NCI-H2196 treated with DMSO at 0.1 percent for 48 hours (cell line): ENCODE measurements around the gene CCL21.
A peak's percentile ranks its signal among the peaks of the same experiment; 100 is the strongest.

Experiments
- DNase-seq: peaks from one replicate; lab custom pipeline; 2025; ENCODE audit not compliant: unreplicated experiment; lab: John Stamatoyannopoulos, UW

Gene CCL21

DNA sequence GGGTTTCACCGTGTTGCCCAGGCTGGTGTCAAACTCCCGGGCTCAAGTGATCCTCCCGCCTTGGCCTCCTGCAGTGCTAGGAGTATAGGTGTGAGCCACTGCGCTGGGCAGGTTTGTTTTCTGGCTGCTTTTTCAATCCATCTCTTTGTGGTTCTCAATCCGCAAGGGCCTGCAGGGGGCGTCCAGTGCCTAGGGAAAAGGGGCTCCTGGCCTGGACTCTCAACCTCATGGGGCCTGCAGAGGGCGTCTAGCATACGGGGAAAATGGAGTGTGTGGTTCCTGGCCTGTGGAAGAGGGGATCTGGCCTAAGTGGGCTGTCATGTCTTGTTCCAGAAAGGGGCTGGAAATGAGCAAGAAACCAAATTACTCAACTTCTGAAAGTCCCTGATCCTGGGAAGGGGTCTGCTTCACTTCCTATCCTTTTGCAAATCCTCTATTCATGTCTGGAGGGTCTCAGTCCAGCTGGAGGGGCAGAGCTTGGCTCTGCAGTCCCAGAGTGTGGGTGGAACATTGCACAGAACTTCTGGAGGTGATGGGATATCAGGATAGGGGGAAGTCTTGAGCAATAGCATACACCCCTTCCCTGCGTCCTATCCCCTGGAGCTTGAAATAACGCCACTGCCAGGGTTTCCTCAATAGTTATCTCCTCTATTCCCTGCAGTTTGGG is 34.8 kb downstream of the CCL21 start:
- peak; percentile 45 for DNase-seq

DNA sequence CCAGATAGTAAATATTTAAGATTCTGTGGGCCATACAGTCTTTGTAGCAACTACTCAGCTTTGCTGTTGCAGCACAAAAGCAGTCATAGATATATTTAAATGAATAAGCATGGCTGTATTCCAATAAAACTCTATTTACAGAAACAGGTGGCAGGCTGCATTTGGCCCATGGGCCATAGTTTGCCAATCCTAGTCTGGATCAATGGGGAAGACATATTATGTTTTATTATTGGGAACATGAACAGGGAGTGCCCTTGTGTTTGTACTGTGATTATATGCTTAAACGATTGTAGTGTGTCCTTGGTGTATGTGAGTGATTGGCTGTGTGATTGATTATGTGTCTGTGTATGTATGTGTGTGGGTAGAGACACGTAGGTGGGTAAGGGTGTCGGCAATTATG is 35.5 kb downstream of the CCL21 start:
- no peak for DNase-seq

DNA sequence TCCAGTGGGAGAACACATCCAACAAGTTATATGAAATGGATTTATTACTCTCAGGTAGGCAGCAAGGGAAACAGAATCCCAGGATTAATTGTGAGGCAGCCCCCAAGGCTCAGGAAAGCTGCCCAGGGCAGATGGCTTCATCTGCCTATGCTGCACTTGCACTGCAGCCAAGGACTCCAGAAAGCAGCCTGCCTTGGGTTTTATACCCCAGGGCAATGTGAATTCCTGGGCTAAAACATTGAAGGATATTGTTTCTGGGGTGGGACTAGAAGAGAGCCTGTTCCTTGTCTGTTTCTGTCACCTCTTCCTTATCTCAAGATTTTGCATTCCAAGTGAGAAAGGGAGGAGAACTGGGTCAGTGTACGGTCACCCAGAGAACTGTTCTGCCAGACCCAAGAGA is 38.6 kb downstream of the CCL21 start:
- no peak for DNase-seq

DNA sequence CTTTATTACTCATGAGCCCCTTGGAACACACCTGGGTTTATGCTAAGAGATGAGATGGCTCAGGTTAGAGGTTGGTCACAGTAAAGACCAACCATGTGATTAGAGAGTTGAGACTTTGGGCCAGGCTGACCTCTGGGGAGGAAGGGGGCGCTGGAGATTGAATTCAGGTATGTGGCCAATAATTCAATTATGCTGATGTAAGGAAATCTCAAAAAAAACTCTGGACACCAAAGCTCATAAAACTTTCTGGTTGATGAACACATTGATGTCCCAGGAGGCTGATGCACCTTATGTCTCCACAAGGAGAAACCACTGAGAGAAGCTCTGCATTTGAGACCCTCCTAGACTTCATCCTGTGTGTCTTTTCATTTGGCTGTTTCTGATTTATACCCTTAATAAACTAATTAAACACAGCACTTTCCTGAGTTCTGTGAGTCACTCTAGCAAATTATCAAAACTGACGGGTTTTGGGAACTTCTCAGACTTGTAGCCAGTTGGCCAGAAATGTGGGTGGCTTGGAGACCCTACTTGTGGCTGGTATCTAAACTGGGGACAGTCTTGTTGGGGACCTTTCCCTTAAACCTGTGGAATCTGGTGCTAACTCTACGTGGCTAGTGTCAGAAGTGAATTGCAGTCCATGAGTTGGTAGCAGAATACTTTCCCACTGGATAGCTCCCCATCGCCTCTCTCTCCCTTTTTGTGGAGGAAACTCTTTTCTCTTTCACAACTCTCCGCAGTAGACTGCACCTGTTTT is 40.0 kb downstream of the CCL21 start:
- DNase-seq: no peak

DNA sequence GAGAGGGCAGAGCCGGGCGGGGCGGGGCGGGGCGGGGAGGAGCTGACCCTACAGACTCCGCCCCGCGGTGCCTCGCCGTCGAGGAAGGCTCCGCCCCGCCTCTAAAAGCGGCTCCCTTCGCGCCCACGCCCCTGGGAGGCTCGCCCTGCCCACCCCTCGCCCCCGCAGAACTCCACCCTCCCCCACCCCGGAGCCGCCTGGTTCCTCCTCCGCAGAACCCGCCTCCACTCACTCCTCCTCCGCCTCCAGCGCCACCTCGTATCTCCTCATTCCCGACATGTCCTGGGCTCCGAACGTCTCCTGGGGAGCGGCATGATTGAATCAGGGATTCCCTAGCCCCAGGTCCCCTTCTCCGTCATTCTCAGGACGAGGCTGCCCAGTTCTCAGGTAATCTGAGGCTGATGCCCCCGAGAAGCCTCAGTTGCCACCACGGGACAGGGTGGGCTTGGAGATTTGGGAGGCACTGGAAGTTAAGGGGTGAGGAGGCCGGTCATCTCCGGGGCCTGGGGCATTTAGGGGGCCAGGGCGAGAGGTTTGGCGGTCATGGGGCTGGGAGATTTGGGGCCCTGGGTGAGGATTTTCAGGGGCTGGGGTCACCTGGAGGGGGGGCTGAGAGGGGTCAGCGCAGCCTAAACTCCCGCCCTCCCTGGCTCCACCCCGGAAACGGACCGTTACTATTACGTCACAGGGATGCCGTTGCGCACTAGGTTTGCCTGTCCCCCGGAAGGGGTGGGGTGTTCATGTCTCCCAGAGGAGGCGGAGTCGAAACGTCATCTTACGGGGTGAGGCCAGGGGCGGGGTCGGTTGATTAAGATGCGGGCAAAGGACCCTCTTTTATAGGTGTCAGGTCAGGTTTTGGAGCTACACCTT is 44.3 kb downstream of the CCL21 start:
- DNase-seq: peak; percentile 87

DNA sequence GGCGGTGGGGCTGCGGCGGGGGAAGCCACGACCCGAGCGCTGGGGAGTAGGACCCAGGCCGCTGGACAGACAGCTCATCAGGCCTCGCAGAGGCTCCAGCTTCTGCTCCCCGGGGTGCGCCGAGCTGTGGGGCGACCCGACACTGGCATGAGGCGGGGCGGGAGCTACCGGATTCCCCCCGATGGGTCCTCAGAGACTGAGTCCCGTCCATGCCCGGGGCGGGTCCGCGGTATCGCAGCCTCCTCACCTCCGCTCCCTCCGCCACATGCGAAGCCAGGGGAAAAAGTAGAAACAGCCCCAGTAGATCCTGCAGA is 44.9 kb downstream of the CCL21 start:
- no peak for DNase-seq

DNA sequence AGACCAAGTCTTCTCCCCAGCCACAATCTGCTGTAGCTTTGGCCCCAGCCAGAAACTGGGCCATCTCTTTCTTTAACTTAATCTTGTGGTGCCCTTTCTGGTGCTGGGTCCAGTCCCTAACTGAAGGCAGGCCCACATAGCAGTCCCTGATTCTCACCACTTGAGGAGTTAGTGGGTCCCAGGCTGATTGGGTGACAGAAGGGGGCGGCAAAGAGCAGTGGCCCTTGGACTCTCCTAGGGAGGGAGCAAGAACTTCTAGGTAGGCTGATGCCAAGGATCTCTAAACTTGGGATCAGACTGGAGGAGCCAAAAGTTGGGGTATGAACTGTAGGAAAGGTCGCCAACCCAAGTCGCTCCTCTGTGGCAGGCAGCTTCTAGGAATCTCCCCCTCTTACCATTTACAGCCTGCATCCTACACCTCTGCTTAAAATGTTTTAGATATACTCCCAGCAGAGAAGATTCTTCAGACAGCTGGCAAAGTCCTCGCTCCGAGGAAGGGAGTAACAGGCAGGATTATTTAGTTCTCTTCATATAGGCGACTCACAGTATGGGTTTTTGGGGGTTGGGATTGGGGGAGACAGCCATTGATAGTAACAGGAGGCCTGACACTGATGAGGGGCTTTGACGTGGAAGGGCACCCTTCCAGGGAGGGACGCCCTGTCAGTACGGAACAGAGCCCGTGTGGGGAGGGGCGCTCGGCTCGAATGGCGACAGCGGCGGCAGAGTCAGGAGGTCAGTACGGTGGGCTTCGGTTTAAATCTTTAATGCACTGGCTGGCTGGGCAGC is 45.5 kb downstream of the CCL21 start:
- DNase-seq: no peak

DNA sequence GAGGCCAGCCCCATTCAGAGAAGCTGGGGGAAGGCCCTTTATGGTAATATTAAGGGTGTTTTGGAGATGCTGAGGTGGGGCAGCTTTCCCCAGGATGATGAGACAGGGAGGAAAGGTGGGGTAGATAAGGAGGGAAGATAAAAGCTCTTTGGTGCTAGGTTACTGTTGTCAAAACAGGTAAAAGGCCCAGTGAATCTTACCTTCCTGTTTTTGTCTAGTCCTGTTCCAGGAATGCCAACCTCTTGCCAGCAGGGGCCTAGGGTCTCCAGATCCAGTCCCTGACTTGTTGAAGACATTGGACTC is 46.7 kb downstream of the CCL21 start:
- no peak for DNase-seq

DNA sequence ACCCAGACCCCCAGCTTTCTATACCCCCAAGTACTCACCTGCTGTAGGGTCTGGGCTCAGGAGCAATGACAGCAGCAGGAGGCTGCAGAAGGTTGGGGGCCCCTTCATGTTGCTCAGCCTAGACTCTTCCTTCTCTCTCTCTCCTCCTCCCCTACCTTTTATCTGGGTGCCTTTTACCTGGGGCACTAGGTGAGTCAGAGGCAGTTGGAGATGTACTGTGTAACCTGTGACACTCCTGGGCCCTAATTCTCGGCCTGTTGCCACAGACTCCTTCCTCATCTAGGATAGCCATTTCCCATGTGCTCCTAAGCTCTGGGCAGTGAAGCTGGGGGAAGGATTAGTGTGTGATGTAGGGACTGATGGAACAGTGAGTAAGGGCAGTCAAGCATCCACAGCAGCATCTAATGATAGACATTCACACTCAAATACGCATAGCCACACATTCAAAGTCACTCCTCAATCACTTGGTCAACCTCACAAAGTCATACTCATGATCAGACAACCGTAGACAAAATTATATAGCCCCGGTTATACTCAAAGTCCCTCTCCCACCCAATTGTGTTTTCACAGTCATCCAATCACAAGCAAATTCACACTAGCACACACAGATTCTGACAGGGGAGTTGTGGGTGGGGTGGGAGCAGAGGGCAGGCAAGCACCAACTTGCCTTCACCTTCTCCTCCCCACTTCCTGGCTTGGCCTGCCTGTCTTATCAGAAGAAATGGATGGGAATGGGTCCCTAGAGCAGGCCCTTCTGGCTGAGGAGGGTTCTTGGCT is 47.2 kb downstream of the CCL21 start, which contains the start of gene CCL27:
Gene CCL27 (minus strand): TSS at position 132 of the 777 bp plus-strand sequence. CDS start 24 bp downstream, at position 108.
- no peak for DNase-seq

DNA sequence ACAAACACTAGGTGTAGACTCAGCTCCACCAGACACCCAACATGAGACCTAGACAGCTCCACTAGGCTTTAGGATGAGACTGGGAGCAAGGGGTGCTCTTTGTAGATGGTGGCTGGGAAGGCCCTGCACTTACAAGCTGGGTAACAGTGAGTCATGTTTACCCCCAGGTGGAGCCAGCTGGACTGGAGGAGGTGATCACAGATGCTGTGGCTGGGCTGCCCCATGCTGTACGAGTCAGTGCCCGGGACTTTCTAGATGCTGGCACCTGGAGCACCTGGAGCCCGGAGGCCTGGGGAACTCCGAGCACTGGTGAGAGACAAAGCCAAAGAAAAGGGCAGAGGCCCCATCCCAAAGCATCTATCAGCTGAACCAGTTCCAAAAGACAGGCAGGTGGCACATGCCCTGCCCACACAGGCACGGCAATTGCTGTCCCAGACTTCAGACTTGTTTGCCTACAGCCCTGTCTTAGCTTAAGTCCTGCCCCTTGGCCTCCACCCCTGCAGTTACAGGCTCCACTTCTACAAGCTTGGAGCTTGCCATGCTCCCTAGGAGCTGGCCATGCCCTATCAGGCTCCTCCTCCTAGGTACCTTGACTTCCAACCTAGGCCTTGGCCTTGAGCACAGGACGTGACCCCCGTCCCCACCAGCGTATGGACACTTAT is 50.2 kb downstream of the CCL21 start:
- DNase-seq: peak; percentile 81
